HG03558 (cell line): ENCODE results near the gene MYH2.
"Not testable (repeated sequence)": the region's sequence is repeated elsewhere in the genome, so short reads cannot be mapped to it uniquely, and the experiment has no call there.

Experiments
- ATAC-seq: cut with Tn5 transposase; IDR thresholded peaks from one replicate; pipeline ENCODE4 v1.9.1; 2021; ENCODE audit warnings: moderate number of reproducible peaks; ENCODE audit not compliant: unreplicated experiment; ENCODE audit errors: extremely low read depth

MYH2 gene

DNA sequence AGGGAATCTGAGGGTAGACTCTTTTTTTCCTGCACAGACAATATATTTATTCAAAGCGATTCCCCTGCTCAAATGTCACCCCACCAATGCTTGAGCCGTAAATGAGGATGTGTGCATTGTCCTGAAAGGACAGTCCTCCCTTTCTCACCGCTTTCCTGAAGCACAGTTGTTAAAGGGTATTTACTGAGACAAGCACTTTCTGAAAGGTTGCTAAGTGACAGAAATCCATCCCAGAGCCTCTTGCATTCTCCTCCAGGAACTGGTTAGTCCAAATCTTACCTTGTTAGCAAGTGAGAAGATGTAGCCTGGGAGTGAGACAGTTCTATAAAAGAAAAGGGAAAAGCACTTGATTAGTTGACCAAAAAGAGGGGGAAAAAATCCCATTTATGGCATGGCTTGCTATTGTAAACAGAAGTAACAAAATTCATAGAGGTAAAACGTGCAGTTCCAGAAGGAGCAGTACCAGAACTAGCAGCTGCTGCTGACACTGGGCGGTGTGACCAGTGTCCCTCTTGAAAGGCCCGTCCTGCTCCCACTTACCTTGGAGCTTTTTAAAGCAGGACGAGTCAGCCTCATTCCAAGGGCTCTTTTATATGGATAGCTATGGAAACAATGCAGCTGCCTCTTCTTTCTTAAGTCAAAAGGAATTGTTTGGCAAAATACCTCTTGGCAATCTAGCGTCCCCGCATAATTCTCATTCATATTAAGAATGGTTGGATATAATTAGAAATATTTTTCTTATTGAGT is at the start of gene MYH2:
Gene MYH2 (minus strand): TSS at position 563 of the 747 bp plus-strand sequence. CDS start 1,738 bp downstream, outside the sequence.
- ATAC-seq, result no peak

DNA sequence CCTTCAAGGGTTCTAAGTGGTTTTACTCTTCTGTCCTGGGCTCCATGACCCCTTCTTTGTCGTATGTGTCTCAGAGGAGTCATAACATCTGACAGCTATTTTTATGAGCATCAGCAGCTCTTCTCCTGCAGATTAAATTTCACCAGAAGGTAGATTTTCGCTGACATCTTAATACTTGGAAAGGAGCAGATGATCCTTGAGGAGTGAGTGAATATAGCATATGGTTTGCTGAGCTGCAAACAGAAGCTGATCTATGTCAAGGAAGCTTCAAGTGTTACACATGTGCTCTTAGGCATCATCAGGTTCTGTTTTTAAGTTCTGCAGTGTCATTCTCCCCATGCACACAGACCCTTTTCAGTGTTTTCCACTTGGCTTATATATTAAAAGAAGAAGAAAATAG is 49.2 kb upstream of the MYH2 start:
- ATAC-seq, result no peak

DNA sequence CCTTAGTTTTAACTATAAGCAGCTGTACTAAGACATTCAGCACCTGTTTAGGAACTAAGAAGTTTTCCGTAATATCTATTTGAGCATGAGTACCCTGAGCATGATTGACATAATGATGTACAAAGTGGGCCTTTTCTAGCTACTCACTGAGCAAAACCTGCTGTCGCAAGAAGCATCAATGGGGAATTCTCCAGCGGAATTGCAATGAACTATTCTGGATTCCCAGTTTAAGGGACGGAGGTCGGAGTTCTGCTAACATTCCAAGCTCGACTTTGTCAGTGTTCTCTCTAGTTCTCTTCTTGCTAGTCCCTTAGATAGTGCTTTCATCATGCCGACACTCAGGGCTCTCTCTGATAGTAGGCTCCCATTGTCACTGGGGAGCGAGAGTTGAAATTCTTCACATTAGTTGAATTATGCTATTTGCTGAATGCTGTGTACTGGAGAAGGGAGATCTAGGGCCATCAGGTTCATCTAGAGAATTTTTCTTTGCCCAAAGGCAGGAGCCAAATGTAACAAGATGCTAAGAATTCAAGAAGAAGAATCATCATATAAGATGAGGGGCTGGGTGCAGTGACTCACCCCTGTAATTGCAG is 40.2 kb upstream of the MYH2 start:
- ATAC-seq, result no peak

DNA sequence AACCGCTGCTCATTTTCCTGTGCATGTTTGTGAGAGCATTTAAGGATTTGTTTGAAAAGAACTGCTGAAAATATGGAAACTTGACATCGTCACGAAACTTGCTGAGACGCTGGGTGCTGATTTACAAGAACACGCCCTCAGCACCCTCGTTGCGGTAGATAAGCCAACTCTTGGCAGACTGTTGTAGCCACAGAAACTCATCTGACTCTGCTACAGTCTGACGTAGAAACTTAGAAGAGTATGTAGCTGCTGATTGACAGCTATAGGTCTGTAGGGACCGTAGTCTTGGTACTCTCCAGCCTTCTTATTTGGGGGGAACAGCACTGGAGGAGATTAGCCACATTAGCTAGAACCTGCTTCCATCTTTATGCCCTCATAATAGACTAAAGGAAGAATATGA is 36.1 kb upstream of the MYH2 start:
- no peak for ATAC-seq

DNA sequence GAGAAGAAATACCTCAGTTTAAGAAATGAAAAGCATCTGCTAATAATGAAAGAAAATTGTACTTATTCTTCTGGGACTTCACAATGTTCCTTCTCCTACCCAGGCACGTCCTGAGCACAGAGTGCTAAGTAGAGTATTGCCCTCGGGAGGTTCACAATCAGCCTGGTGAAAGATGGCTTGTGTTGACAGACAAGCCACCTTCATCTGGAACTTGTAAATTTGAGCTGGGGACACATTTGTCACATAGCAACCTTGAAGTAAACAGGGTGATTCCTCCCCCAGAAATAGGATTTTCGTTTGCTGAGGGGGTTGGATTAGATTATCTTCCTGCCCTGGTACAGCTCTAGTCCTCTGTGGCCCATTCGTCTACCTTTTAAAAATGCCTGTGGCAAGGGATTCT is 34.4 kb upstream of the MYH2 start:
- no peak for ATAC-seq

DNA sequence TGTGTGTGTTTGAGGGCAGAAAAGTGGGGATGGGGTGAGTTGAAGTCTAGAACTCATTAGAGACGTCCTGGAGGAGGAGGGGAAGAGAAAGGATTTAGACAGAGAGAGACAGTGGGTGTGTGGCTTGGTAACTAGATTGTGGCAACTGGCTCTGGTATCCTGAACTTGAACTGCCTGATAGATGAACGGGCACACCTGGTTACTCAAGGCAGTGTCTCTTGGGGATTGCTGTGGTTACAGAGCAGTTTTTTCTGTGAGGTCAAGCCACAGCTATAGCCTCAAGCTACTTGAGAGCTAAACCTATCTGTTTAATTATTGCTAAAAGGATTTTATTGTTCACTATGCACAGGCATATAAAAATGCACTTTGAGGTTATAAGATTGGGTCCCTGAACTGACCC is 29.8 kb upstream of the MYH2 start:
- no peak for ATAC-seq

DNA sequence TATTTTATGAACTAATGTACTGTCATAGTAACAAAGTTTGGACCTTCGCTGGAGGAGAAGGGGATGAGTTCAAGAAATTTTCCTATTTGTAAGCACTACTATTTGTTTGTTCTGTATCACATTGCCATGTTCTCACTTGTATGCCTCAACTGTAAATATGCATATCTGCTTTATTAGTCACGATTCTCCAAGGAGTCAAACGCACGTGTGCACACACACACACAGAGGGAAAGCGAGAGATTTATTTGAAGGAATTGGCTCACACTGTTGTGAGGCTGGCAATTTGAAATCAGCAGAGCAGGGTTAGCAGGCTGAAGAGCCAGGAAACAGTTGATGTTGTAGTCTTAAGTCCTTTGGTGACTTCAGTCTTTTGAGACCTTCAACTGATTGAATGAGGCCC is 24.9 kb upstream of the MYH2 start:
- no peak for ATAC-seq

DNA sequence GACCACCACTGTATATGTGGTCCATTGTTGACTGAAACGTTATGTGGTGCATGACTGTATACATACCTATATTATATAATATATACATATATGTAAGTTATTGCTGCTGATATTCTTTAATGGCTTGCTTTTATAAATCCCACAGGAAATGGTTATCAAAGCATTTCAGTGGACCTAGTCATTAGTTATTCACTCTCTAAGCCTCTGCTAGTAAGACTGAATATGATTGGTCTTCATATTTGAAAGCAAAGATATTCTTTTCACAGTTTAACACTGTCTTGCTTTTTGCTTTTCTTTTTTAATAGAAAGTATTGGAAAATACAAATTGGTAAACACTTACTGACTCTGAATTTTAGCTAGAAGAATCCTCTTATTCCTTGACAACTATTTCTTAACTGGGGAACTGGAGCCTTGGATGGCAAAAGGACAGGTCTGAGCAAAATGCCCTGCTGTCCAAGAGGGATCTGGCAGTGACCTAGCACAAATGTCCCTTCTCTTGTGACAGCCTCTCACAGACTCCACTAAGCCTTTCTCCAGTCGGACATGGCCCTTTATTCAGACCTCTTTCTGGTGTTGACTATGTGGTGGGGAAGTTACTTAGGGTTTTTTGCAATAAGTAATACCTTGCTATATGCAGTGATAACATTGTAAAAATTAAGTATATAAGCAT is 14.7 kb upstream of the MYH2 start:
- ATAC-seq, result no peak

DNA sequence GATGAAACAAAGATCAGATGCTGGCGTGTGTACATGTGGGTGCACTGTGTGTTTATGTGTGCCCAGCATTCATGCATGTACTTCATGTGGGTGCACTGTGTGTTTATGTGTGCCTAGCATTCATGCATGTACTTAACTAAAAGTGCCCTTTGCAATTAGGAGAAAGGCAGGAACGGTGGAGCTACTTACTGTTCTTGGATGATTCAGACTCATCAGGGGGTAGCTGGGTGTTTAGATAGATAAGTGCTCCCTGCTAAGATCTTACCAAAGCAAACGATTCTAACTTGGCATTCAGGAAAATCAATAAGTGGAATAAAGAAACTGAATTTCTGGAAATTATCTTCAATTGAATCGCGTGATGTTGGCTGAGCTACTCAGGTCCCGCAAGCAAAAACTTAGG is 8.6 kb upstream of the MYH2 start:
- no peak for ATAC-seq

DNA sequence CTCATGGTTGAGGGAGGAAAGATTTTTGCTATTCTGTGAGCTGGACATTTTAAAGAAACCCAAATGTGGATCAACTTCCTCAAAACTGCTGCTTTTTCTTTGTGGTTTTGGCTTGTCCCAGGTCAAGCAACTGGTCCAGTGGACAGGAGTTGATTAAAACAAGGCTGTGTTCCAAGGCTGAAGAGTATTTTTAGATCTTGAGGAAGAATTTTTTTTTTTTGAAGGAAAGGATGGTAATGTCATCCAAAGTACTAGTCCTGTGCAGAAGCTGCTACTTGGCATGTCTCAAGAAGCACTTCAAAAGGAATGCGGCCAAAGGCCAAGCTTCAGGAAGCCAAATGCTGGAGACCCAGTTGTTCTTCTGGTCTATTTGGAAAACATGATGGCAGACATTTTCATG is 8.0 kb upstream of the MYH2 start:
- no peak for ATAC-seq

DNA sequence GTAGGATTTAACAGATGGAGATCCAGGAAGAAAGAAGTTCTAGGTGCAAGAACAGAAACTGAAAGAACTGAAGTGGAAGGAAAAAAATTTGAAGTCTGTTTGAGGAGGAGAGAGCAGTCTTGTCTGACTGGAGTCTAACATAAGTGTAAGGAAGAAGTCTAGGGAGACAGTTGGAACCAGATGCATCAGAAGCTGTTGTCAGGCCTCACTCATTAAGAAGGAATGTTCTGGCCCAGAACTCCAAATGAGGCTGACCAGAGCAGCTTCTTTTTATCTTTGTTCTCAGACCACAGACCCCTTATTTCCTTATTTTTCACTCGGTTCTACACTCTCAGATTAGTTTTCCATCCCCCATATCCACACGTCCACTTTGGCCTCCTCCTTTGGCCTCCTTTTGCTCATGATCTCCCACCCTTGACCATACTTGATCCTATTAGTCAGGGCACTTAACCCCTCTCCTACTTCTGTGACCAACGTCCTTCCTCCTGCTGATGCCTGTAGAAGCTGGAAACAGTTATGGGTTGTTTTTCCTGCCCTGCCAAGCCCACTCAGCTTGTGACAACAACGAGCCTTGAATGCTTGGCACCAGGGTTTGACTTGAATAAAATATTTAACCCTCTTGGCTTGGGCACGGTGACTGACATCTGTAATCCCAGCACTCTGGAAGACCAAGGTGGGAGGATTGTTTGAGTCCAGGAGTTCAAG is 7.0 kb upstream of the MYH2 start:
- no peak for ATAC-seq

DNA sequence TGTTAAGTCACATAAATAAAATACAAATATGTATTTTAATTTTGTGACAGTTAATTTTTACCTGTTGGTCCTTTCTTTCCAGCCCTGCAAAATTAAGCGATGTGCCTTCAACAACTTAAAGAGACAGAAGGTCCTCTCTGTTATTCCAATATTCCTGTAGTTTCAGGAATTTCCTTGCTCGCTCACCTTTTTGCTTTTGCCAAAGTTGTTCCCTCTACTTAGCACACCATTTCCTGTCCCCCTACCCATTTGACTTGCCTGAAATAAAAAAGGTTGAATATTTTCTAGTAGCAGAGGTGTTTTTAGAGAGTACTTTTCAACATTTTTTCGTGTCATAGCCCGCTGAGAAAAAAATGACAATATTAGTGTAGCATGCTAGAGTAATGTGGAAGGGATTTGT is 556 bp upstream of the MYH2 start:
- no peak for ATAC-seq

DNA sequence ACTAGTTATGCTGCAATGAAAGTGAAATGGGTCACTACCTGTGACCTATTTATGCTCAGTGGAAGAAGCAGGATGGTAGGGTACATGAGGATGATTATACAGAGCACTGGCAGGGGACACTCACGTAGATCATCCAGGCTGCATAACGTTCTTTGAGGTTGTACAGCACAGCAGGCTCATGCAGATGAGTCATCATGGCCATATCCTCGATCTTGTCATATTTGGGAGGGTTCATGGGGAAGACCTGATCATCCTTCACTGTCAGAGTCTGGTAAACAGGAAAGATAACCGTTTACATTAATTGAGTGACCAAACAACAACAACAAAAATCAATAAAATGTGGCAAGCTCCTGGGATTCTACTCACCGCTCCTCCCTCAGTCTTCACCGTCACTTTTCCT is 2.1 kb downstream of the MYH2 start:
- no peak for ATAC-seq

DNA sequence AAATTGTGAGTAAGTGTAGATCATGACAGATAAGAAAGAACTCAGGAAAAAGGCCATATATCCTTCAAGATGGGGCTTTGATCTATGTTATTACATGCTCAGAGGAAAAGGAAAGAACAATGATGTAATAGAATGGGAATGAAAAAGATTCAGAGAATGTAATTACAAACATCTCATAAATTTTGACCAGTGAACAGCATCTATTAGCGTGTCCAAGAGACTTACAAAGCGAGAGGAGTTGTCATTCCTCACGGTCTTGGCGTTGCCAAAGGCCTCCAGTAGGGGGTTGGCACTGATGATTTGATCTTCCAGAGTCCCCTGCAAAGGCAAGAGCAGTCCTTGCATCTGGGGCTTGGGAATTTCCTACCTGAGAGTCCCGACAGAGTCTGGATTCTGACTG is 6.0 kb downstream of the MYH2 start:
- ATAC-seq, result not testable (repeated sequence)

DNA sequence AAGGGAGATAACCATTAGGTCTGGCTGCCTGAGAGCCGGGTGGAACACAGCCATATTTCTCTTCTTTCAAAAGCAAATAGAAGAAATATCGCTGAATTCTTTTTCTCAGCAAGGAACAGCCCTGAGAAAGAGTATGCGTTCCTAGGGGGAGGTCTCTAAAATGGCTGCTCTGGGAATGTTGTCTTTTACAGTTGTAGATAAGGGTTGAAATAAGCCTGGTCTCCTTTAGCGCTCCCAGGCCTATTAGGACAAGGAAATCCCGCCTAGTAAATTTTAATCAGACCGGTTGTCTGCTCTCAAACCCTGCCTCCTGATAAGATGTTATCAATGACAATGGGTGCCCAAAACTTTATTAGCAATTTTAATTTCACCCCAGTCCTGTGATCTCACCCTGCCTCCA is 8.3 kb downstream of the MYH2 start:
- ATAC-seq, result not testable (repeated sequence)

DNA sequence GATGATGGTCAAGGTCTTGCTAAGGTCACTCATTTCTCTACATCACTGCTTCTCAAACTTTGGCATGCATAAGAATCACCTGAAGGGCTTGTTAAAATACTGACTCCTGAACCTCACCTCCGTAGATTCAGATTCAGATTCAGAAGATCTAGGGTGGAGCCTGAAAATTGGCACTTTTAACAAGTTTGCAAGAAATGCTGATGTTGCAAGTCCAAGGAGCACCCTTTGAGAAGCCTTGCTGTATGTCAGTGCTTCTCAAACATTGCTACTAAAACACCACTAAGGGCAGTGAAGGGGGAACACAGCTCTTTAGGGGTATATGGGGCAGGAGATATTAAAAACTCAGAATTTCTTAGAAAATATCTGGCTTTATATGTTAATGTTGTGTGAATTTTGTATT is 17.4 kb downstream of the MYH2 start:
- ATAC-seq, result no peak

DNA sequence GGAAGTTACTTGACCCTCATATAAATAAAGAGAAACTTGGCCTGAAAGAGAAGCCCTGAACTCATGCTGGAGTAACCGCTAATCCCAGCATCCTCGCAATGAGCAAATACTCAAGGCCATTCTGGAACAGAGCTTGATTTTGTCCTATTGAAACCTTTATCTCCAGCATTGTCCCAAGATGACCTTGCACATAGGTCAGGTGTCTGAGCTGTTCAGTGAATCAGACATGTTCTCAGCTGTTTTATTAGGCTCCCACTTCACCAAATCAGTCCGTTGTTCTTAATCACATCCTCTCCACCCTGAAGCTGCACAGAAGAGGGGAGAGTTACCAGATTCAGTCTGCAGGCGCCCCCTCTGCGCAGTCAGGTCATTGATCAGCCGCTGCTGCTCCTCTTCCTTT is 22.0 kb downstream of the MYH2 start:
- ATAC-seq, result no peak

DNA sequence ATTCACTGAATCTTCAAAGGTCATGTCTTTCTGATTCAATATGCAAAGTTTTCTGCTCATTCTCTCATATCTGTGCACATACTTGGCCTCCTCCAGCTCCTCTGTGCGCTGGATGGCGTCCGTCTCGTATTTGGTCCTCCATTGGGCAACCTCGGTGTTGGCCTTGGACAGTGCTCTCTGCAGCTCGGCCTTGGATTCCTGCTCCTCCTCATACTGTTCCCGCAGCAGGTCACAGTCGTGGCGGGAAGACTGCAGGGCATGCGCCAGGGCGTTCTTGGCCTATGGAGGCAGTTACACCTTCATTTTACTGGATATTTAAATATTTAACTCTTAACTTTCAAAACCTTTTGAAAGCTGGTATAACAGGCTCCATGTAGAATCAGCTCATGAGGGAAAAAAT is 22.9 kb downstream of the MYH2 start:
- ATAC-seq, result no peak

DNA sequence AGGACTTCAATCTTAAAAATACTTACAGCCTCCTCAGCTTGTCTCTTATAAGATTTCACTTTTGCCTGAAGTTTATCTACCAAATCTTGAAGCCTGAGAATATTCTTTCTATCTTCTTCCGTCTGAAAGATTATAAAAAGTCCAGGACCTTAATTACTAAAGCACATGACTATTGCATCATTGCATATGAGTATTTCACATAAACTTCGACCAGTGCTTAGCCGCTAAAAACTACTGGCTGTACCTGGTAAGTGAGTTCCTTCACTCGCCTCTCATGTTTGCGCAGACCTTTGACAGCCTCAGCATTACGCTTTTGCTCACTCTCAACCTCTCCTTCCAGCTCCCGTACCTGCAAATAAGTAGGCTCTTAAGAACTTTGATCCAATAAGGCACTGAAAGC is 26.4 kb downstream of the MYH2 start:
- ATAC-seq, result no peak

DNA sequence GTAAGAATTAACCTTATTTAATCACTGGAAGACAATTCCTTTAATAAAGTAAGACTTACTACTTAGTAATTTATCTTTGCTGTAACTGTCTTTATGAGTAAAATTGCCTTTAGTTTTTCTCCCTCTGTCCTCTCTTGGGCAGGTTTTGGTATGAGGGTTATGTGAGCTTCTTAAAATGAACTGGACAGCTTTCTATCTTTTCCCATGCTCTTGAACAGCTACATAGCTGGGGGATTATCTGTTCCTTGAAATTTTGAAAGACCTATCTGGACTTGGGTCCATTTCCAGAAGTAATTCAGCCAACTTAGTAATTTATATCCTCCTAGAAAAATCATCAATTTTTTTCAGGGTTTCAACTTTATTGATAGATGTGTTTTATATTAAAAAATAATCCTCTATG is 27.5 kb downstream of the MYH2 start:
- ATAC-seq, result no peak
